Measurements from ENCODE around the gene LY6G6F. TPM values are rescaled to one million over a fixed set of nuclear protein-coding genes. Genes with fewer than 3 reads are reported as not detected.
A peak's percentile ranks its signal among the peaks of the same experiment; 100 is the strongest.

The LY6G6F gene
- total RNA-seq, 2 donors from 2014 or later = not detected

DNA sequence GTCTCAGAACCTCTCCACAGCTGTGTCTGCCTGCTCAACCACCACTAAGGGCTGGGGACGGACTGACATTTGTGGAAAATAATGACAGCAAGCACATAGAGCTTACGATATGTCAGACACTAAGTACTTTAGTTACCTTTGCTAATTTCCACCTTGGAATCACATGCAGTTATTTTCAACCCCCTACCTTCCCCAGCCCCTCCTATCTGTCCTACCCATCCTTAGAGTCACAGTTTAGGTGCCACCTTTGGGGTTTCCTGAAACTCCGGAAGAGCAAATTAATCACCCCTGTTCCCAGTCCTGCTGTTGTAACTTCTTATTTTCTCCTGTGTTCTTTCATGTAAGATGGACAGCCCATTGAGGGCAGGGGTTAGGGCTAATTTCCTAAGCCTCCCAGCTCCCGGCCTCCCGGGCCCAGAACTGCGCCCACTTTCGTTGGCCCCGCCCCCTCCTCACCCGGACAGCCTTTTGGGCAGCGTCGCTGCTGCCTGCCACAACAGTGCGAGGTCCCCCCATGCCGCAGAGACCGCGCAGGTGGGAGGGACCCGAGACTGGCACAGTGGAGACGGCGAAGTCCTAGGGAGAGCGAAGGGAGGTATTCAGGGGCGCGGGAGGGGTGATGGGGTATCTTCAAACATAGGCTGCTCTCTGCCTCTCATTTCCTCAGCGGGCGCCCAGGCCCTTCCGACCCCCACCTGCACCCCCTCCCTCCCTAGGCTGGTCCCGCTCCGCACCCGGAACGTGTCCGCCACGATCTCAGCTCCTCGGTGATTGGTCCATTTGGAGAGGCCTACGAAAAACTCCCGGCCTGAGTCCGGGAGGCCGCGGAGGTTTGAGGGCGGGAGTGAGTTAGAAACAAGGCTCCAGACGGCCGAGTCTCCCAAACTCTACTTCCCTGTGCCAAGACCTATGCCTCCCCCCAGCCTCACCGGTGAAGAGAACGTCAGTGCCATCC, 21.3 kb downstream of the LY6G6F start:
- Mint-ChIP-seq H3K36me3 (peaks cover 14 to 22% of the 10 kb centered on the region in 2 donors), H3K27ac (peak overlapping the region in 1 of 2 donors; percentile 82), H3K9me3 (no peaks in the 10 kb centered on the region)
- ATAC-seq = peak in 1 of 2 donors; percentile 15
- DNase-seq (ENCODE audit: low spot score in 2 of 2) = no peak

DNA sequence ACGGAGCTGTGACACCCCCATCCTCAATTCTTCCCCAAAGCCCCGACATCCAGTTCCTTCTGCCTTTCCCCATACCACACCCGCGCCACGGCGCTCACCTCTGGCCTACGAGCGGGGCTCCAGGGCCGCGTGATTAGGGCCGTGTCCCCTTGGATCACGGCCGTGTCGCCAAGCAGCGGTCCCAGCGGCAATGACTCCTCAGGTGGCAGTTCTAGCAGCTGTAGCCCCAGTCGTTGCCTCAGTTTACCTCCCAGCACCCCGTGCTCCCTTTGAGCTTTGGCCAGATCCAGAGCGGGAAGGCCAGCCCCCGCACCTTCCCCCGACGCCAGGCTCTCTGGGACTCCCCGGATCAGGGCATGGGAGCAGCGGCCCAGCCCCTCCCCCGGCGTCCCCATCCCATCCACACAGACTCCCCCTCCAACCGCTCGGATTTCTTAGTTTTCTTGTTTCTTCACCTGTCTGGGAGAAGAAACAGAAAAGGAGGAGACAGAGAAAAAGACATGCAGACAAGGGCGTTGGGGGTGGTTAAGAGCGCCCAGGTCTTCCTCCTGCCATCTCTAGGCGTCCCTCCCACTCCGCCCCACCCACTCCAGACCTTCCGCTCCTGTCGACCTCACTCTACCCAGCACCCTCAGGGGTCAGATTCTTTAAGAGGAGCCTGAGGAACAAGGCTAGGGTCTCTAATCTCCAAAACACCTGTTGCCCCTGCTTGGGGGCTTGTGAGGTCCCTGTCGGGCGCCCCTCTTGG, 22.3 kb downstream of the LY6G6F start, which contains the start of gene DDAH2:
Gene DDAH2, minus strand, starts transcription at position 533 of the 748 bp plus-strand sequence. Its CDS starts 138 bp downstream, at position 395.
- Mint-ChIP-seq H3K36me3 (peaks cover 23 to 32% of the 10 kb centered on the region in 2 donors), H3K27ac (peak within 1 kb of the TSS; percentile 9 to 82)
- no peak for DNase-seq (ENCODE audit: low spot score in 2 of 2)

DNA sequence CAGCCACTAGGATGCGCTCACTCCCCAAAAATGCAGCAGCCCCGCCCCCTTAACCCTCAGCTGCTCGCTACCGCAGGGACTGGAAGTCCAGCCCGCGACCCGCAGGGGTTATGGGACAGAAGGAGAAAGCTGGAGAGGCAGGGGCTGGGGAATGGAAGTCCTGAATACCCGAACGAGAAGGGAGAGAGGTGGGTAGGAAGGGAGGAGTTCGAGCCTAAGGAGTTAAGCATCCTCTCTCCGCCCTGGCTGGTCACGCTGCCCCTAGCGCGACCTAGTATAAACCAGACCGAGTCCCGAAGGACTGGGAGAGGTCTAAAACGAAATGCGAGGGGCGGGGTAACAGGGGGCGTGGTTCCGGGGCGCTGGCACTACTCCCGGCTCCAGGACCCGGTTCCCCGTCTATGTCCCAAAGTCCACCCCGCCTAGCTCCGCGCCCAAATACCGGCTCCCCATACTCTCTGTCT, 22.9 kb downstream of the LY6G6F start:
- ATAC-seq = peak; percentile 50 to 71
- Mint-ChIP-seq H3K36me3 (peaks cover 29 to 37% of the 10 kb centered on the region in 2 donors), H3K9me3 (no peaks in the 10 kb centered on the region), H3K27ac (peak overlapping the region; percentile 9 to 77)
- DNase-seq (ENCODE audit: low spot score in 2 of 2) = peak; percentile 76 to 77

More for the DNA sequence above, 22.3 kb downstream of the LY6G6F start, which contains the start of gene DDAH2:
- peak in 1 of 2 donors; percentile 33 for ATAC-seq
- no peaks in the 10 kb centered on the region for H3K9me3 Mint-ChIP-seq

DNA sequence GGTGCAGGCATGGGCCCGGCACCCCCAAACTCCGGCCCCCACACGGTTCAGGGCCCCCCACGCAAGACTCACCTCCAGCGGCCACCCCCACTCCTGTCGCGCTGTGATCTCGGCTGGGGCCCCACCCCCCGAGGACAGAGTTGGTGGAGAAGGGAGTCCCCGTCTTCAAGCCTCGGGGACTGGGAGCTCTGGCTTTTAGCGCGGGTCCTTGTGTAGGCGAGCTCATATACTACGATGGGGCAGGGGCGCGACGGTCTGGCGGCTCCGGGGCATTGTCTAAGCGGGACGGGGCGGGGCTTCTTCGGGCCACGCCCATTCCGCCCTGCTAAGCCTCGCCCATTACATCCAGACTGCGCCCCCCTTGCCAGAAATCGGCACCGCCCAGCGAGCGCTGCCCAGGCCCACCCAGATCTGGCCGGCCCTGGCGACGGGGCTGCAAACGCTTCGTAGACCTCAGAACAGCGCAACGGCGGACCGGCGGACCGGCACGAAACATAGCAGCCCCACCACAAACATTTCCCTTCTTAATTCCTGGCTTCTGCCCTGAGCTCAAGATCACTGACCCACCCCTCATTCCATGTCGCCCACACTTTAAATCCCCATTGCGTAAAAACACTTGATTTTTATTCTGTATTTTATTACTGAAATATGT, 23.4 kb downstream of the LY6G6F start:
- Mint-ChIP-seq H3K36me3 (peaks cover 35 to 43% of the 10 kb centered on the region in 2 donors), H3K9me3 (no peaks in the 10 kb centered on the region), H3K27ac (peak overlapping the region; percentile 3 to 77)
- peak in 1 of 2 donors; percentile 73 for DNase-seq (ENCODE audit: low spot score in 2 of 2)
- ATAC-seq = peak; percentile 21 to 64

DNA sequence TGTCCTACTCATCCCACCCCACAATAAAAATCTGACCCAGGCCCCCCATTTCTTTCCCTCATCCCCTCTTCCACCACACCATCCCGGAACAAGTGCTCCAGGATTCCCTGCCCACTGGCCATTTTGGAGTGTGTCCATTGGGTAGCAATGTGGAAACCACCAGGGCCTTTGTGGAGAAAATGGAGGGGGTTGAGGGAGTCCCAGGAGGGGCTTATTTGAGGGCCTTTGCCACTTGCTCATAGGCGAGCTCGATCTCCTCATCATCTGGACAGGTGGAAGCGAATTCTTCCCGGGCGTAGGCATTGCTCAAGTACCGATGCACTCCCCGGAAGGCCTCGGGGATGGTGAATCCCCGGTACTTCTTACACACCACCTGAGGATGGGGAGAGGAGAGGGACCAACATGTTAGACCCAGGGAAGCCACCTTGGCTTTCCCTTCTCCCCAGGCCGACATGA, 24.0 kb downstream of the LY6G6F start:
- peak overlapping the region in 1 of 2 donors; percentile 3 for H3K27ac Mint-ChIP-seq
- peaks cover 40 to 48% of the 10 kb centered on the region in 2 donors for H3K36me3 Mint-ChIP-seq
- no peak for DNase-seq (ENCODE audit: low spot score in 2 of 2)
- no peaks in the 10 kb centered on the region for H3K9me3 Mint-ChIP-seq
- no peak for ATAC-seq

DNA sequence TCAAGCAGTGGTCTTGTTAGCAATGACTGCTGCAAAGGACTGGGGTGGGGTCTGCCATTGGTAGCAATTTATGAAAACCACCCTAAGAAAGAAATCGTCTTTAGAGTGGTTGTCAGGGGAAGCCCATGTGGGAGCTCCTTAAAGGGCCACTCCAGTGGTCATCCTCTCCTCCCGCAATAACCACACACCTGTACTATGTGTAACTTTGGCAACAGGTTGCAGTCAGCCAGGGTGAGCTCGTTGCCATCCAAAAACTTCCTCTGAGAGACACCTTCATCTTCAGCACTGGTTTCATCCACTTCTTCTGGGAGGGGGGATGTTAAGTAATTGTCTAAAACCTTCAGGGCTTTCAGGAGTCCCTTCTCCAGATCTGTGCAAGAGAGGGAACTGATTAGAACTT, 25.4 kb downstream of the LY6G6F start:
- DNase-seq (ENCODE audit: low spot score in 2 of 2) = no peak
- no peak overlapping the region for H3K27ac Mint-ChIP-seq
- no peaks in the 10 kb centered on the region for H3K9me3 Mint-ChIP-seq
- peaks cover 53 to 56% of the 10 kb centered on the region in 2 donors for H3K36me3 Mint-ChIP-seq
- no peak for ATAC-seq

DNA sequence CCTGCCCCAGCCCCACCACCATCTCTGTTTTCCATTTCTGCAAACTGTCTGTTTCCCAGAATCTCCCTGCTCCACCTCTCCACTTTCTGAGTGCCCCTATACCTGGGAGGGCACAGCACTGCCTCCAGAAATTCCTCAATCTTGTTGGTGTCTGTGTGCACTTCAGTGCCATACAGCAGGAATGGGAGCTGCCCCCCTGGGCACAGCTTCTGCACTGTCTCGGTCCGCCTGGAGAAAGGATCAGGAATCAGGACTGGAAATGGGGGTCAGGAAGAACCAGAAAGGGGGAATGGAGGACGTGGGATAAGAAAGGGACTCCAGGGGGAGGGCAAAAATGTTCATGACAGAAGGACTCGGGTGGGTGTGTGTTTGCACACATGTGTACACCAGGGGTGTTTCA, 27.1 kb downstream of the LY6G6F start:
- Mint-ChIP-seq H3K36me3 (peaks cover 53 to 56% of the 10 kb centered on the region in 2 donors), H3K9me3 (no peaks in the 10 kb centered on the region), H3K27ac (peak overlapping the region; percentile 79 to 95)
- ATAC-seq (no peak), DNase-seq (ENCODE audit: low spot score in 2 of 2) (no peak)

DNA sequence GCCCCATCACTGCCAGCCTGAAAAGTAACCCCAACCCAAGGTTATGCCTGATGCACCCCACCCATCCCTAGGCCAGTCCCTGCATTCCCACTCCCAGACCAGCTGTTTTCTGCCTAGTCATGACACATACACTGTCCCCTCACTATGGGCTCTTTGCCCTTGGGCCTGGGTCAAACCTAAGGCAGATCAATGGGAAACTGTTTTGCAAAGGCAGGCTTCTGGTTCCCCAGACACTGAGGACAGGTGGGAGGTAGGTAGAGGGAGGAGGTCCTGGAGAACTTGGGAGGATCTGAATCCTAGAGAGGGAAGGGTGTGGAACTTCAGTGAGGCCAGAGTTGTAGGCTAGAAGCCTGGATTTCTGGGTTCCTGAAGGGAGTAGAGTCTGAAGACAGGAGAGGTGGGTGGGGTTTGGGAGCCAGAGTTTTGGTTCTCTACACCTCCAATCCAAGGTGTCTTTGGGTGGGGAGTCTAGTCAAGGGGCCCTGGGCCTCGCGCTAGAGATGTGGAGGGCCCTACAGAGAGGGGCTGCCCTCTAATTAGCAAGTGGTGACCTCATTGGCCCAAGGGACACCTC, 27.7 kb downstream of the LY6G6F start:
- ATAC-seq = no peak
- H3K36me3 Mint-ChIP-seq = peaks cover 53 to 56% of the 10 kb centered on the region in 2 donors
- peak overlapping the region; percentile 95 to 97 for H3K27ac Mint-ChIP-seq
- no peak for DNase-seq (ENCODE audit: low spot score in 2 of 2)
- H3K9me3 Mint-ChIP-seq = no peaks in the 10 kb centered on the region

DNA sequence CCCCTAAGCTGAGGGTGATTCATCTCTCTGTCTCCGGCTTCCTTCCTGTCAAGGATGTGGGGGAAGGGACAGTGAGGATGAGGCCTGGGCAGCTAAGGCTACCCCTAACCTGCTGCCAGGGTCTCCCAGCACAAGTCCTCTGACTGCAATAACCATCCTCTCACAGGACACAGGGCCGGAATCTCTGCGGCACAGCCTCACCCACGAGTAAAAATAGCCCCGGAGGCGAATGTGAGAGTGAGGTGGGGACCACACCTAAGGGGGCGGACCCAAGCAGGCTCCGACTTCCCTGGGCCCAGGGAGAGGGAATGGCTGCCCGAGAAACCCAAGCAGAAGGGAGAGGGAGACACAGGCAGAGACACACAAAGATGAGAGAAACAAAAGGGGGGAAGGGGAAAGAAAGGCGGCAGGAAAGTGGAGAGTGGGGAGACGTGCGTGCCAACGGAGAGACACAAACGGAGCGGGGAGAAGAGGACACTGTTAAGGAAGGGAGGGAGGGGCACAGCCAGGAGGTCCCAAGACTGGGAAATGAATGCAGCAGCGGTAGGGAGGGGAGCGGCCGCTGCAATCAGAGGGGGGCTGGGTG, 28.2 kb downstream of the LY6G6F start:
- peak; percentile 42 to 53 for ATAC-seq
- peaks cover 56 to 60% of the 10 kb centered on the region in 2 donors for H3K36me3 Mint-ChIP-seq
- no peaks in the 10 kb centered on the region for H3K9me3 Mint-ChIP-seq
- peak overlapping the region; percentile 95 to 97 for H3K27ac Mint-ChIP-seq
- DNase-seq (ENCODE audit: low spot score in 2 of 2) = peak; percentile 55 to 80

DNA sequence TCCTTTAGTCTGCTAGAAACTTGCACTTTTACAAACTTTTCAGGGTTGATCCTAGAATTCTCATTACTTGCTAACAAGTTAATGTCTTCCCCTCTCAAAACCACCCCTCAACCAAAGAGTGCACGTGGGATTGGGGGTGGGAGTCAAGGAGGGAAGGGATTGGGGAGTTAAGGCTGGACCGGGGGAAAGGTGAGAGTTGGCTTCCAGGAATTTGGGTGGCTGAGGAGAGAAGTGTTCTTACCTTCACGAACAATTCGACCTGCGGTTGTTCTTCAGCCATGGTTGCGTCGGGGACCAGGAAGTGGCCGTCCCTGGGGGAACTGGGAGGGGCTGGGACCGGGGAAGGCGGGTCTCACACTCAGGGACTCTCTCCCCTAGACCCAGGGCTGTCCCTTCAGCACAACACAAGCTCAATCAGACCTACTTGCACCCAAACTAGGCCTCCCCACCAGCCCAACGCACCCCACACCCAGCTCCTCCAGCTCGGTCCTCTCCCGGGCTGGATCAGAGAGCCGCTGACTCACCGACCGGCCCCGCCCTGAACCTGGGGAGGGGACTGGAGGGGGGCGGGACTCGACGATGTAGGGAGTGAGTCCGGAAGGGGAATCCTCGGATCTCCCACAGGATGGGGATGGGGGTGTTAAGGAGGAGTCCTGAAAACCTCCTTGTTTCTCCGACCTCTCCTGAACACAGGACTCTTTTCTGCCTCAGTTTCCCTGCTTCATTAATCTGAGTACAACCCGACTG, 29.5 kb downstream of the LY6G6F start, which contains the start of gene CLIC1:
Gene CLIC1, minus strand, starts transcription at position 510 of the 747 bp plus-strand sequence. Its CDS starts 230 bp downstream, at position 280.
- H3K27ac Mint-ChIP-seq = peak within 1 kb of the TSS; percentile 95 to 97
- DNase-seq (ENCODE audit: low spot score in 2 of 2) (peak; percentile 83 to 92), ATAC-seq (peak; percentile 54 to 69)
- no peaks in the 10 kb centered on the region for H3K9me3 Mint-ChIP-seq
- H3K36me3 Mint-ChIP-seq = peaks cover 54 to 62% of the 10 kb centered on the region in 2 donors

DNA sequence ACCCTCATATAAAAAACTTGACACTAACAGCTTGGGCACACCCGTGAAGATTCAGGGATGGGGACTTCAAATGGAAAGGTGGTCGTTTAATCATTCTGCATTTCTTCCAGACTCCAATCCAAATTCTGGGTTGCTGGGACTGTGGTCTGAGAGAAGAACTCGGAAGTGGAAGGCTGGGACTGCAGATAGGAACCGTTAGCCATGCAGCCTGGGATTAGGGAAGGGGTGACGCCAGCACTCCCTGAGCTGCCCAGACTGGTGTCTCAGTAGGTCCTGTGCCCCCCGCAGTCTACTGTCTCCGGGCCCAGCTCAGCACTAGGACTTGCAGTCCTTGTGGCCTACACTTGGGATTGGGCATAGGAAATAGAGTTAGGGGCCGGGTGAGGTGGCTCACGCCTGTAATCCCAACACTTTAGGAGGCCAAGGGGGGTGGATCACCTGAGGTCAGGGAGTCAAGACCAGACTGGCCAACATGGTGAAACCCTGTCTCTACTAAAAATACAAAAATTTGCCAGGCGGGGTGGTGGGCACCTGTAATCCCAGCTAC, 30.2 kb downstream of the LY6G6F start:
- H3K9me3 Mint-ChIP-seq = no peaks in the 10 kb centered on the region
- H3K27ac Mint-ChIP-seq = peak overlapping the region; percentile 88 to 95
- ATAC-seq (no peak), DNase-seq (ENCODE audit: low spot score in 2 of 2) (no peak)
- H3K36me3 Mint-ChIP-seq = peaks cover 55 to 64% of the 10 kb centered on the region in 2 donors

DNA sequence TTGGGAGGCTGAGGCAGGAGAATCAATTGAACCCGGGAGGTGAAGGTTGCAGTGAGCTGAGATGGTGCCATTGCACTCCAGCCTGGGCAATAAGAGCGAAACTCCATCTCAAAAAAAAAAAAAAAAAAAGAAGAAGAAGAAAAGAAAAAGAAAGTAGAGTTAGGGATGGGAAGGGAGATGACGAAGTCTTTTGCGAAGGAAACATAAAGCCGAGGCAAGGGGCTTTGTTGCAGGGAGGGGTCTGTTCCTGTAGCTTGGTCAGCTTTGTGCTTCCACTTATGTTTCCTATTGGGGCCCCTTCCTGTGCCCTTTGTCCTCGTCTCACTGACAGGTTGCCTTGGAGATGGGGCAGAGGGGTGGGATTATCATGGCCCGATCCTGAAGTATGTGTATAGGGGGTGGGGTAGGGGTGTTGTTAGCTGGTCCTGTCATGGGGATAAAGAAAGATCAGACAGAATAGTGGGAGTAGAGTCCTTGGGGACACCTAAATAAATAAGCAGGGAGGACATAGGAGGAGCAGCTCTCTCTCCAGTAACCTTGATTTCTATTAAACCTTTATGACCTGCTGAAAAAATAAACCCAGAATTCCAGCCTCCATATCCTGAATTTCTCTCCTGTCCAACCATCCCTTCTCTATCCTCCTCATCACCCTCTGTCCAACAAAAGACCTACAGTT, 30.8 kb downstream of the LY6G6F start:
- ATAC-seq (no peak), DNase-seq (ENCODE audit: low spot score in 2 of 2) (no peak)
- no peaks in the 10 kb centered on the region for H3K9me3 Mint-ChIP-seq
- peaks cover 56 to 62% of the 10 kb centered on the region in 2 donors for H3K36me3 Mint-ChIP-seq
- H3K27ac Mint-ChIP-seq = peak overlapping the region; percentile 82 to 95

DNA sequence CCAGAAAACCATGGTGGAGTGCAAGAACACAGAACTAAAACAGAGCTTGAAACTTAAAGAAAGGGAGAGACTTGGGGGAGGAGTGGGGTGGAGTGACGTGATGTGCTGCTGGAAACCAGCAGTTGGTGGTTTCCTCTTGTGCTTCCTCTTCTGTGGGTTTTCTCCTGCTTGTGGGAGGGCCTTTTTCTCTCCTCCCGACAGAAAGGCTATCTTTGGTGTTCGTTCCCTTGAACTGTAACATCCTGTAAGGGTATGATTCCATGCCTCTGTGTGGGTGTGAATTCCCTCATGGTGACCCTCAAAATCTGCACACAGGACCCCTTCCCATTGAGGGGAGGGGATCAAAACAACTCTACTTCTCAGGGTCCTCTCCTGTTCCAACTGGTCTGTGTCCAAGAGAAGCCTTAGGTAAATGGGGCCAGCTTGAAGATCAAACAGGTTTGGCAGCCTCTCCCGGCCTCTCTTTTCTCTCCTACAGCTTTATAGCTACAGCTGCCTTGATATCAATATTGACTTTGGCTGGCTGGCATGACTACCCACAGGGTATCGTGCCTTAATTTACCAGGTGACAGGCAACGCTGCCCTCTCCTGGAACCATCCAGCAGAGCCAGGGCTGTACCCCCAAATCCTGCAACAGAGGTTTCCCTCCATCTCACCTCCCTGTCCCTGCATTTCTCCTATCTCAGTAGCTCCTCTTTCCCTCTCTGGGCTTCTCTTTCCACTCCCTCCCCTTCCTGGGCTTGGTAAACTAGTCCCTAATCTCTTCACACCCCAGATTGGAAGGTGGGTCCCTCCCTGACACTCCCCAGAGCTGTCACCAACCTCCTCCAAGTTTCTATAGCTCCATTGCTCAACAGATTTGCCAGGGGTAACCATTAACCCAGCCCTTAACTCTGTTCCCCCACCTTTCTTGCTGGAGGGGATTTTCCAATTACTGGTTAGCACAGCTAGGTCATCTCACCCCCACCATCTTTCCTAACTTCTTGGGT, 31.6 kb downstream of the LY6G6F start:
- H3K9me3 Mint-ChIP-seq = no peaks in the 10 kb centered on the region
- H3K27ac Mint-ChIP-seq = peak overlapping the region; percentile 82 to 95
- DNase-seq (ENCODE audit: low spot score in 2 of 2) (peak; percentile 47 to 69), ATAC-seq (peak; percentile 22 to 23)
- H3K36me3 Mint-ChIP-seq = peaks cover 52 to 66% of the 10 kb centered on the region in 2 donors
